Activated CD4-positive, alpha-beta memory T cell treated with anti-CD3 and anti-CD28 coated beads for 36 hours (primary cell): ENCODE measurements around the gene HMOX2. TPM values are rescaled to one million over a fixed set of nuclear protein-coding genes. Genes with fewer than 3 reads are reported as not detected.

Source experiments
- CTCF ChIA-PET: fragments of 350-600 bp; sonication (Branson Sonifier 250); formaldehyde crosslinking; loops from one replicate; lab custom pipeline; 2021; ENCODE audit warnings: antibody characterized with exemption, inconsistent platforms; lab: Charles Lee
- POLR2A ChIA-PET: fragments of 350-600 bp; sonication (Branson Sonifier 250); formaldehyde crosslinking; loops from one replicate; lab custom pipeline; 2021; ENCODE audit warnings: antibody characterized with exemption; lab: Charles Lee
- DNase-seq: peaks from one replicate; pipeline ENCODE4 v3.0.0-alpha.2; 2020
- H3K27ac Mint-ChIP-seq: one replicate; pipeline ENCODE4 v1.8.0; 2021; ENCODE audit warnings: mixed read lengths
- H3K27me3 Mint-ChIP-seq: one replicate; pipeline ENCODE4 v1.8.0; 2021; ENCODE audit warnings: mixed read lengths
- H3K36me3 Mint-ChIP-seq: one replicate; pipeline ENCODE4 v1.8.0; 2021; ENCODE audit warnings: mixed read lengths
- H3K4me1 Mint-ChIP-seq: one replicate; pipeline ENCODE4 v1.8.0; 2021; ENCODE audit warnings: low read depth, mixed read lengths
- H3K4me3 Mint-ChIP-seq: one replicate; pipeline ENCODE4 v1.8.0; 2021; ENCODE audit warnings: mild to moderate bottlenecking, mixed read lengths
- H3K9me3 Mint-ChIP-seq: one replicate; pipeline ENCODE4 v1.8.0; 2021; ENCODE audit warnings: mixed read lengths
- intact Hi-C: fragments of 100-400 bp; cut with micrococcal nuclease; formaldehyde crosslinking; loops from one replicate; pipeline ENCODE4 v1.15.1; 2023
- total RNA-seq, 2 experiments: library from RNA; stranded (reverse); gene quantifications; one replicate each; pipeline ENCODE4 v1.2.3, GENCODE V29; 2021

Gene HMOX2, protein sequence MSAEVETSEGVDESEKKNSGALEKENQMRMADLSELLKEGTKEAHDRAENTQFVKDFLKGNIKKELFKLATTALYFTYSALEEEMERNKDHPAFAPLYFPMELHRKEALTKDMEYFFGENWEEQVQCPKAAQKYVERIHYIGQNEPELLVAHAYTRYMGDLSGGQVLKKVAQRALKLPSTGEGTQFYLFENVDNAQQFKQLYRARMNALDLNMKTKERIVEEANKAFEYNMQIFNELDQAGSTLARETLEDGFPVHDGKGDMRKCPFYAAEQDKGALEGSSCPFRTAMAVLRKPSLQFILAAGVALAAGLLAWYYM
- 10 to 100 TPM; 69.1 to 76.0 TPM for total RNA-seq

DNA sequence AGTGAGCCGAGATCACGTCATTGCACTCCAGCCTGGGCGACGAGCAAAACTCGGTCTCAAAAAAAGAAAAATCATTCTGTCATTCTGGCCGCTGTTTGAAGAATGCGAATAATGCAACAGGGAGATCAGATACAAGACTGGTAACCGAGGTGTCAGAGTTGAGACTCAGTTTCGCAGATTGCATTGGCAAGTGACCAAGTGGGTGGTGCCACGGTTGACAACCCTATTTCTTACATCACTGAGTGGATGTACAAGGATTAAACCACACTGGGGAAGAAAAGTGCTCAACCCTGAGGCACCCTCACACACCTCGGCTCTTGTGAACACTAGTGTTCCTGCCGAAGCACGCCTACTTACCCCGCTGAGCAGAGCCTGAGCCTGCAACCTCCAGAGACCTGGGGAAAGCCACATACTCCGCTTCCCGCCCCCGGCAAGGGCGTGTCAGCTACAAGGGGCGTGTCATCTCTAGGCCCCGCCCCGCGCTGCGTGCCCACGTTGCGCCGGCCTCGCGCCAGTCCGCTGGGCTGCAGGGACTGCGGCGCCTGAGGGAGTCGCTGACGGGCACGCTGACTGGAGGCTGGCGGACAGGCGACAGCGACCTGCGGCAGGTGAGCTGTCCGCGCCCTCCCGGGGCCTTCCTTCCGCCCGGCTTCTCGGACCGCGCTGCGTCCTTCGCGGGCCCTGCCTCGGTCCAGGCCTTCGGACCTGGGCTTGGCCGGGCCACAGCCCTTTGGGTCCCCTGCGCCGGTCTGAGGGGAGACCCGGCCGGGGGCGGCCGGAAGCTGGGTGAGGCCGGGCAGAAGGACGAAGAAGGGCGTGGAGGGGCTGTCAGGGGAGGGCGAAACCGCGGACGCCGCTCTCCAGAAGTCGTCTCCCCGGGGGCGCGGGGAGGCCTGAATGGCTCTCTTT, at the start of gene HMOX2:
Gene HMOX2, plus strand, starts transcription at position 519 of the 909 bp plus-strand sequence. CDS start 29,127 bp downstream, outside the sequence.
- Mint-ChIP-seq H3K9me3 (no peaks in the 10 kb centered on the region), H3K4me3 (peak within 1 kb of the TSS; percentile 89), H3K27ac (peak within 1 kb of the TSS; percentile 87), H3K36me3 (peaks cover 4% of the 10 kb centered on the region), H3K27me3 (no peaks in the 10 kb centered on the region), H3K4me1 (peaks cover 38% of the 10 kb centered on the region)
- ChIA-PET POLR2A (interaction anchor here (0.6 to 3.8 kb wide), 14 partner anchors 10 to 258 kb away, joined by 3 to 16 read pairs (median 4); partner anchors contain the start of genes ANKS3, CORO7 and DNAAF8), CTCF (interaction anchor here (0.7 to 4.6 kb wide), 10 partner anchors 10 to 480 kb away, joined by 3 to 43 read pairs (median 4); partner anchors contain the start of gene MGRN1)
- intact Hi-C loops = loop anchor here (1.0 to 10.0 kb wide), 6 partner anchors 29 to 201 kb away; partner anchors contain the start of genes CDIP1, DNAJA3 and TFAP4
- peak; percentile 97 for DNase-seq

DNA sequence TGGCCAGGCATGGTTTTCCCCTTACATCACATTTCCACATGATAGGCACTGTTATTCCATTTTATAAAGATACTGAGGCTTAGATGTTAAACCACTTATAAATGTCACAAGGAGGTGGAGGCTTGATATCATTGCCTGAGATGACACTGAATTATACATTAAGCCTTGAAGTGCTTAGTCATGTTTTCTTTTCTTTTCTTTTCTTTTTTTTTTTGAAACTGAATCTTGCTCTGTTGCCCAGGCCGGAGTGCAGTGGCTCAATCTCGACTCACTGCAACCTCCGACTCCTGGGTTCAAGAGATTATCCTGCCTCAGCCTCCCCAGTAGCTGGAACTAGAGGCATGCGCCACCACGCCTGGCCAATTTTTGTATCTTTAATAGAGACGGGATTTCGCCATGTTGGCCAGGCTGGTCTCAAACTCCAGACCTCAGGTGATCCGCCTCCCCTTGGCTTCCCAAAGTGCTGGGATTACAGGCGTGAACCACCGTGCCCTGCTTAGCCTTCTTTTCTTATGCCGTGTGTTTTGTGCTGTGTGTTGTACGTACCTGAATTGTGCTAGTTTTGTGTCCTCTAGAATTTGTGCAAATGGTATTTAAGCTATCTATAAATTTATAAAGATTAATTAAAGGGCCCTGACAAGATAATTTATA, 49.4 kb upstream of the HMOX2 start:
- no peak for DNase-seq
- ChIA-PET CTCF (interaction anchor here (1.3 kb wide), 1 partner anchor 16 kb away, joined by 3 read pairs; no protein-coding TSS in a partner anchor), POLR2A (interaction anchor here (2.4 kb wide), 1 partner anchor 11 kb away, joined by 18 read pairs; the partner anchor contains the start of gene CORO7)
- Mint-ChIP-seq H3K27me3 (no peaks in the 10 kb centered on the region), H3K27ac (peak overlapping the region; percentile 100), H3K4me3 (peak overlapping the region; percentile 94), H3K9me3 (no peaks in the 10 kb centered on the region), H3K4me1 (peaks cover 28% of the 10 kb centered on the region), H3K36me3 (peaks cover 25% of the 10 kb centered on the region)
- intact Hi-C loops = no loop called here

- CTCF ChIA-PET = interaction anchor here (1.4 kb wide), 1 partner anchor 69 kb away, joined by 4 read pairs; no protein-coding TSS in a partner anchor
- Mint-ChIP-seq H3K36me3 (peaks cover 28% of the 10 kb centered on the region), H3K27ac (peak overlapping the region; percentile 40), H3K27me3 (no peaks in the 10 kb centered on the region), H3K4me1 (peaks cover 28% of the 10 kb centered on the region), H3K4me3 (no peak overlapping the region), H3K9me3 (no peaks in the 10 kb centered on the region)
- no peak for DNase-seq
- intact Hi-C loops = no loop called here
- POLR2A ChIA-PET = no interaction called here
Measured at GRCh38 chr16:4428500-4428899, 47.7 kb upstream of the HMOX2 start.

- Mint-ChIP-seq H3K4me1 (peaks cover 28% of the 10 kb centered on the region), H3K36me3 (peaks cover 42% of the 10 kb centered on the region), H3K27me3 (no peaks in the 10 kb centered on the region), H3K27ac (no peak overlapping the region), H3K9me3 (no peaks in the 10 kb centered on the region), H3K4me3 (no peak overlapping the region)
- no peak for DNase-seq
- intact Hi-C loops = no loop called here
- POLR2A ChIA-PET = no interaction called here
- CTCF ChIA-PET = no interaction called here
Measured at GRCh38 chr16:4431023-4431422, 45.2 kb upstream of the HMOX2 start.

GRCh38 chr16:4433228-4433627, 43.0 kb upstream of the HMOX2 start:
- ChIA-PET CTCF (no interaction called here), POLR2A (no interaction called here)
- Mint-ChIP-seq H3K9me3 (no peaks in the 10 kb centered on the region), H3K4me1 (peaks cover 10% of the 10 kb centered on the region), H3K27ac (peak overlapping the region; percentile 15), H3K36me3 (peaks cover 41% of the 10 kb centered on the region), H3K27me3 (no peaks in the 10 kb centered on the region), H3K4me3 (no peak overlapping the region)
- no peak for DNase-seq
- intact Hi-C loops = no loop called here

- ChIA-PET CTCF (no interaction called here), POLR2A (no interaction called here)
- no peak for DNase-seq
- Mint-ChIP-seq H3K36me3 (peaks cover 38% of the 10 kb centered on the region), H3K27ac (no peak overlapping the region), H3K4me3 (no peak overlapping the region), H3K4me1 (peaks cover 6% of the 10 kb centered on the region), H3K27me3 (no peaks in the 10 kb centered on the region), H3K9me3 (no peaks in the 10 kb centered on the region)
- intact Hi-C loops = no loop called here
Measured at GRCh38 chr16:4433914-4434787, 42.0 kb upstream of the HMOX2 start.

- no peaks in the 10 kb centered on the region for H3K27me3 Mint-ChIP-seq
- H3K27ac Mint-ChIP-seq = no peak overlapping the region
Measured at GRCh38 chr16:4435337-4436067, 40.7 kb upstream of the HMOX2 start.

DNA sequence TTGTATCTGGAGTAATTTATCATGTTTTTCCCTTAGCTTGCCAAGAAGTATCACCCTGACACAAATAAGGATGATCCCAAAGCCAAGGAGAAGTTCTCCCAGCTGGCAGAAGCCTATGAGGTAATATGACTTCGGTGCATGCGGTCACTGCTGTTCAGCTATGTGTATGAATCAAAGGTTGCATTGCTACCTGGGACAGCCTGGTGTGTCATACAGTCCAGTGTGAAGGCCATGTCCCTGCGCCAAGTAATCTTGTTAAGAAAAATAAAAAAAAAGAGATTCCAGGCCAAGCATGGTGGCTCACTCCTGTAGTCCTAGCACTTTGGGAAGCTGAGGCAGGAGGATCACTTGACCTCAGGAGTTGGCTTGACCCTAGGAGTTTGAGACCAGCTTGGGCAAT, 38.8 kb upstream of the HMOX2 start:
- intact Hi-C loops = no loop called here
- peaks cover 50% of the 10 kb centered on the region for H3K36me3 Mint-ChIP-seq
- H3K4me3 Mint-ChIP-seq = no peak overlapping the region
- ChIA-PET CTCF (interaction anchor here (1.6 kb wide), 1 partner anchor 78 kb away, joined by 3 read pairs; no protein-coding TSS in a partner anchor), POLR2A (no interaction called here)
- peaks cover 5% of the 10 kb centered on the region for H3K4me1 Mint-ChIP-seq
- H3K9me3 Mint-ChIP-seq = no peaks in the 10 kb centered on the region
- no peak overlapping the region for H3K27ac Mint-ChIP-seq
- no peaks in the 10 kb centered on the region for H3K27me3 Mint-ChIP-seq
- DNase-seq = no peak

More at GRCh38 chr16:4435337-4436067, 40.7 kb upstream of the HMOX2 start:
- no peak overlapping the region for H3K4me3 Mint-ChIP-seq
- CTCF ChIA-PET = no interaction called here
- intact Hi-C loops = no loop called here
- no peak for DNase-seq
- H3K4me1 Mint-ChIP-seq = peaks cover 6% of the 10 kb centered on the region
- POLR2A ChIA-PET = no interaction called here
- H3K36me3 Mint-ChIP-seq = peaks cover 40% of the 10 kb centered on the region
- H3K9me3 Mint-ChIP-seq = no peaks in the 10 kb centered on the region

- H3K9me3 Mint-ChIP-seq = no peaks in the 10 kb centered on the region
Measured at GRCh38 chr16:4442371-4442770, 33.8 kb upstream of the HMOX2 start.

DNA sequence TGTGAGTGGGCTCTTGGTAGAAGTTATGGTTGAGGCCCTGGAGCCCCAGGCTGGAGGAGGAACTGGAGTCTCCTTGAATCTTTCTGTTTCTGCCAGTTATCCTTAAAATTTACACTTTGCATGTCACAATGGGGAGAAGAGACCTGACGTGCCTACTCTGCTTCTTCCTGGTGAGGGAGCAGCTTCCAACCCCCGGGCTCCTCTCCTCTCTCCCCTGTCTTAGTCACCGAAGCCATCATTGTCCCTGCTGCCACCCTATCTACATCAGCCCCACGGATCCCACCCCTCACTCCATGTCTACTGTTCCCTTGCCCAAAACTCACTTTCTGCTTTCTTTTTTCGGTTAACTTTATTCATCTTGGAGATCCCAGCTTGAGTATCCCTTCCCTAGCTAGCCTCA, 32.9 kb upstream of the HMOX2 start:
- Mint-ChIP-seq H3K4me3 (no peak overlapping the region), H3K27ac (no peak overlapping the region), H3K27me3 (no peaks in the 10 kb centered on the region), H3K9me3 (no peaks in the 10 kb centered on the region), H3K4me1 (no peaks in the 10 kb centered on the region), H3K36me3 (peaks cover 56% of the 10 kb centered on the region)
- POLR2A ChIA-PET = no interaction called here
- no peak for DNase-seq
- CTCF ChIA-PET = no interaction called here
- intact Hi-C loops = no loop called here

More at GRCh38 chr16:4442371-4442770, 33.8 kb upstream of the HMOX2 start:
- POLR2A ChIA-PET = no interaction called here
- intact Hi-C loops = no loop called here
- DNase-seq = no peak
- no peaks in the 10 kb centered on the region for H3K27me3 Mint-ChIP-seq
- H3K4me1 Mint-ChIP-seq = no peaks in the 10 kb centered on the region
- CTCF ChIA-PET = no interaction called here
- H3K36me3 Mint-ChIP-seq = peaks cover 53% of the 10 kb centered on the region
- no peak overlapping the region for H3K27ac Mint-ChIP-seq
- H3K4me3 Mint-ChIP-seq = no peak overlapping the region
